ENCODE results near the gene CALR3.

The CALR3 gene

GRCh38 chr19:16529466-16530144 is 33.6 kb upstream of the CALR3 start:
- H3K9me3 Mint-ChIP-seq (ENCODE audit: low read depth), result no peaks in the 10 kb centered on the region
- no peak overlapping the region for H3K4me3 Mint-ChIP-seq
- no peaks in the 10 kb centered on the region for H3K4me1 Mint-ChIP-seq (ENCODE audit: low read depth)
- H3K36me3 Mint-ChIP-seq, result no peaks in the 10 kb centered on the region
- no peak overlapping the region for H3K27ac Mint-ChIP-seq
- no peaks in the 10 kb centered on the region for H3K27me3 Mint-ChIP-seq

DNA sequence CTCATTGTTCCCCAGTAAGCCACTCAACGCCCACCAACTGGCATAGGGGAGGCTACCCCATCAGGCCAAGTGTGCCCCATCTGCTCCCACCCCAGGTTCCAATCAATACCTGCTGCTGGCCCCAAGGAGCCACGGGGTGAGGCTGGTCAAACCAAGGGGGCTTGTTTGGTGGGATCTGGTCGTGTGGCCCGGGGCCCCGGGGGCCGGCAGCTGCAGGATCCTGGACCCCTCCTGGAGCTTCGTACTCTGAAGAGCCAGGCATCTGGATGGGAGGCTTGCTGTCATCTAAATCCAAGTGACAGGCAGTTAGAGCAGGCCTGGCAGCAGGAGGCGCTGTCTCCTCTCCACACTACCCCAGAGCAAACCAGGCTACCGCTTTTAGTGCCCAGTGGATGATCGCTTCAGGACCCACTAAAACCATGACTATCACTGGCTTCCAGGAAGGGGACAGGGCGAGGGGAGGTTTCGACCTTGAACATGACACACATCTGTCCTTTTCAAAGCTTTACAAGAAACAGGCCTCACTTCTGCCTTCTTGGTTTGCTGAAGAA is 32.1 kb upstream of the CALR3 start:
- H3K27ac Mint-ChIP-seq, result no peak overlapping the region
- H3K4me1 Mint-ChIP-seq (ENCODE audit: low read depth), result no peaks in the 10 kb centered on the region
- no peaks in the 10 kb centered on the region for H3K9me3 Mint-ChIP-seq (ENCODE audit: low read depth)
- no peaks in the 10 kb centered on the region for H3K27me3 Mint-ChIP-seq
- no peak overlapping the region for H3K4me3 Mint-ChIP-seq
- no peaks in the 10 kb centered on the region for H3K36me3 Mint-ChIP-seq

DNA sequence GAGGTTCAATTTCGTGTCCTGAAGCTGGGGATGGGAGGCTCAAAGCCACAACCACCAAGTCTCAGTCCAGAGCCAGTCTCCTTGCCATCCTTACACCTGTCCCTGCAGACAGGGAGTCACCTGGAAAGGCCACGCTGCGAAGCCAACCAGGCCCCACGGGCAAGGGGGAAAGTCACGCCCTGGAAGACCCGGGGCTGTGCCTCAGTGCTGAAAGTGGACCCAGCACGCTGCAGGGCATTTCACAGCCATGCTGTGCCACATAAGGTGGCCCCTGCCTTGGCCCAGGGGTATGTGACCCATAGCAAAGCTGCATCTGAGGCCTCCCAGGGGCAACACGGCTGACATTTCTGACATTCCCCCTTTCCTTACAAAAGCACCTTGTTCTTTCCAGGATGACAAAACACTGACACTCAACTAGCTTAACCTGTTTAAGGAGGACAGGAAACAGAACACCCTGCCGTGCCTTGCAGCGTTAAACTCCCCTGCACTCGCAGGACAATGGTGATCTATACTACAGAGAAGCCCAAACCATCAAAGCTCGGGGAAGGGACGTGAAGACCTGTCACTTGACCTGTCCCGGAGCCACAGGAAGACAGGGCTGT is 31.5 kb upstream of the CALR3 start:
- H3K27ac Mint-ChIP-seq, result no peak overlapping the region
- H3K36me3 Mint-ChIP-seq, result no peaks in the 10 kb centered on the region
- H3K4me3 Mint-ChIP-seq, result no peak overlapping the region
- no peaks in the 10 kb centered on the region for H3K27me3 Mint-ChIP-seq
- H3K4me1 Mint-ChIP-seq (ENCODE audit: low read depth), result no peaks in the 10 kb centered on the region
- no peaks in the 10 kb centered on the region for H3K9me3 Mint-ChIP-seq (ENCODE audit: low read depth)

DNA sequence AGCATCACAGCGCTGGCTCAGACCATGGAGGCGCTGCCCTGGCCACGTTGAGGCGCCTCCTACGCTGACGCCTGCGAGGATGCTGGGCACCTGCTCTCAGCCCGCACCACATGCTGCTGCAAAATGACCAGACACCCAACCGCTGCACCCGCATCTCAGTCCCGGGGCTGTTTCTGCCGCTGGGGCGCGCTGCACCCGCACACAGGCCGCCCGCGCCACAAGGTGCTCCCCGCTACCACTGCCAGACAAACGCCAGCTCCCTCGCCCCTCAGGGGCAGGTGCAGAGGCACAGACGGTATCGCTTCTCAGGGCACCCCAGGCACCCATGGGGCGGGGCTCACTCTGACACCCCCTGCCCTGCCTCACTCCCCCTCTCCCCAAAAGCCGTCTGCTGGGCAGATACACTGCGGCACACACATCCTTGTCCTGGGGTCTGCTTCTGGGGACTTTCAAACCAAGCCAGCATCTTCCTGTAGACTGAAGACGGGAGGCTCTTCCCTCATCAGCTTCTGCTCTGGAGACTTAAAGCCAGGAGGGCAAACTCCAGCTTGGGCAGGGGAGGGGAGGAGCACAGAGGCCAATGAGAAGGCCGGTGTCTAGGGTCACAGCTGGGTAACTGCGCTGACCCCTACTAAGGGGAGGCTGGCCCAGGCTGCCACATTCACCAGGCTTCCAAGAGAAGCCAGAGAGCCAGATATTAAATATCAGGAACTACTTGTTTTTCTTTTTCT is 29.9 kb upstream of the CALR3 start:
- no peaks in the 10 kb centered on the region for H3K36me3 Mint-ChIP-seq
- H3K9me3 Mint-ChIP-seq (ENCODE audit: low read depth), result no peaks in the 10 kb centered on the region
- no peaks in the 10 kb centered on the region for H3K27me3 Mint-ChIP-seq
- H3K27ac Mint-ChIP-seq, result no peak overlapping the region
- H3K4me1 Mint-ChIP-seq (ENCODE audit: low read depth), result no peaks in the 10 kb centered on the region
- H3K4me3 Mint-ChIP-seq, result no peak overlapping the region

DNA sequence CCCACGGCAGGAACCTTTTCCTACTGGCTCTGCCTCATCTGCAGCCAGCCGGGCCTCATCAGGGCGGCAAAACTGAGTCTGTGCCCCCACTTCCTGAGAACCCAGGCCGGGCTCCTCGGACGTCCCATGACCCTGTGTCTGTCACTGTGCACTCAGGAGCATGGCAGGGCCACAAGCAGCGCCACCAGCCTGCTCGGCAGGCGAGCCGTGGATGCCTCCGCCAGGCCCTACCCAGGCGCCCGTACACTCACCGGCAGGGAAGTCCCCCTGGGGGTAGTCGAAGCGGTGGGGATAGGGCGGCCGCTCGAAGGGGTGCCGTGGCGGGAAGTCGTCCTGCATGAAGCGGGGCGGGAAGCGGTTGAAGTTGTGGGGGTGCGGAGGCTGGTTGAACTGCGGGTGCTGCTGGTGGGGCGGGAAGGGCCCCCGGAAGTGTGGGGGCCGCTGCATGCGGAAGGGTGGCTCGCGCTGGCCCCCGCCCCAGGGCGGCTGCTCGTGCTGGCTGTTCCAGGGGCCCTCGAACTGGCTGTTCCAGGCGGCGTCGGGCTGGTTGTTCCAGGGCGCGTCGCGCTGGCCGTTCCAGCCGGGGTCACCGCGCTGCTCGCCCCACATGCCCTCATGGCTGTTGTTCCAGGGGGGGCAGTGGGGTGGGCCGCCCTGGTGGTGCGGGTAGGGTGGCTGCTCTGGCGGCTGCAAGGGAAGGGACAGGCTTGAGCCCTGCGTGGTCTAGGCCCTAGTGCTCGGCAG is 29.2 kb upstream of the CALR3 start:
- no peaks in the 10 kb centered on the region for H3K27me3 Mint-ChIP-seq
- H3K27ac Mint-ChIP-seq, result no peak overlapping the region
- no peaks in the 10 kb centered on the region for H3K36me3 Mint-ChIP-seq
- no peak overlapping the region for H3K4me3 Mint-ChIP-seq
- no peaks in the 10 kb centered on the region for H3K9me3 Mint-ChIP-seq (ENCODE audit: low read depth)
- H3K4me1 Mint-ChIP-seq (ENCODE audit: low read depth), result no peaks in the 10 kb centered on the region

GRCh38 chr19:16522559-16523377 is 26.8 kb upstream of the CALR3 start:
- Mint-ChIP-seq H3K4me1 (ENCODE audit: low read depth) (no peaks in the 10 kb centered on the region), H3K27me3 (no peaks in the 10 kb centered on the region), H3K9me3 (ENCODE audit: low read depth) (no peaks in the 10 kb centered on the region), H3K4me3 (no peak overlapping the region), H3K27ac (peak overlapping the region; percentile 22), H3K36me3 (no peaks in the 10 kb centered on the region)

- Mint-ChIP-seq H3K27ac (no peak overlapping the region), H3K9me3 (ENCODE audit: low read depth) (no peaks in the 10 kb centered on the region), H3K4me1 (ENCODE audit: low read depth) (no peaks in the 10 kb centered on the region), H3K4me3 (no peak overlapping the region), H3K36me3 (no peaks in the 10 kb centered on the region), H3K27me3 (no peaks in the 10 kb centered on the region)
Observed at GRCh38 chr19:16521715-16522289, 25.8 kb upstream of the CALR3 start.

DNA sequence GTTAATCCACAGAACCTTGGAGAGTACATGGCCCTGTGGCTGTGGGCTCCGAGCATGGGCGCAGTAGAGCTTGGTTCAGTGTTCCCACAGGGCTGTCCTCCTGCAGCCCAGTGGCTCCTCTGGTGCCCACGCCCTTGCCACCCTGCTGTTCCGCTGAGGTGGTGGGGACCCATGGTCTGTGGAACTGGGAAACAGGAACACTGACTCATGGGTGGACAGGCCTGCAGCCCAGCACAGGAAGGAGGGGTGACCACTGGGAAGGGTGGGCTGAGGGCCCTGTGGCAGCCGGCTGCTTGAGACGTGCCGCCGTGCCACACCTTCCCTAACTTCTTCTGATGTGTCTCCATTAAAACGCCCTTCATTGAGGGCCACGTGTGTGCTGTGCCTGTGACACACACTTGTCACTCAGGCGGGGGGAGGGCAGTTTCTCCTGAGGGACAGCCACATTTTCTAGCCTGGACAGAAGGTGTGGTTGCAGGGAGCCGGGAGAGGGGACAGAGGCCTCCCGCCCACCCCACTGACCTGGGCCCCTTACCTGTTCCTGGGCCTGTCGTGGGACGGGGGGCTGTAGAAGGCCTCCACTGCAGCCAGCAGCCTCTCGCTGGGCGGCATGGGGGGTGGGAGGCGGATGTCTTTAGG is 25.1 kb upstream of the CALR3 start:
- no peak overlapping the region for H3K4me3 Mint-ChIP-seq
- H3K27me3 Mint-ChIP-seq, result no peaks in the 10 kb centered on the region
- H3K27ac Mint-ChIP-seq, result no peak overlapping the region
- no peaks in the 10 kb centered on the region for H3K36me3 Mint-ChIP-seq
- no peaks in the 10 kb centered on the region for H3K4me1 Mint-ChIP-seq (ENCODE audit: low read depth)
- no peaks in the 10 kb centered on the region for H3K9me3 Mint-ChIP-seq (ENCODE audit: low read depth)

GRCh38 chr19:16520074-16520973 is 24.4 kb upstream of the CALR3 start:
- H3K4me3 Mint-ChIP-seq, result no peak overlapping the region
- H3K27me3 Mint-ChIP-seq, result no peaks in the 10 kb centered on the region
- no peak overlapping the region for H3K27ac Mint-ChIP-seq
- H3K36me3 Mint-ChIP-seq, result no peaks in the 10 kb centered on the region
- H3K9me3 Mint-ChIP-seq (ENCODE audit: low read depth), result no peaks in the 10 kb centered on the region
- H3K4me1 Mint-ChIP-seq (ENCODE audit: low read depth), result no peaks in the 10 kb centered on the region

GRCh38 chr19:16519230-16519687 is 23.3 kb upstream of the CALR3 start:
- Mint-ChIP-seq H3K27me3 (no peaks in the 10 kb centered on the region), H3K4me1 (ENCODE audit: low read depth) (no peaks in the 10 kb centered on the region), H3K27ac (no peak overlapping the region), H3K36me3 (no peaks in the 10 kb centered on the region), H3K9me3 (ENCODE audit: low read depth) (no peaks in the 10 kb centered on the region), H3K4me3 (no peak overlapping the region)

GRCh38 chr19:16518483-16519229 is 22.7 kb upstream of the CALR3 start:
- H3K4me1 Mint-ChIP-seq (ENCODE audit: low read depth), result no peaks in the 10 kb centered on the region
- H3K4me3 Mint-ChIP-seq, result no peak overlapping the region
- H3K9me3 Mint-ChIP-seq (ENCODE audit: low read depth), result no peaks in the 10 kb centered on the region
- no peak overlapping the region for H3K27ac Mint-ChIP-seq
- H3K36me3 Mint-ChIP-seq, result no peaks in the 10 kb centered on the region
- no peaks in the 10 kb centered on the region for H3K27me3 Mint-ChIP-seq

DNA sequence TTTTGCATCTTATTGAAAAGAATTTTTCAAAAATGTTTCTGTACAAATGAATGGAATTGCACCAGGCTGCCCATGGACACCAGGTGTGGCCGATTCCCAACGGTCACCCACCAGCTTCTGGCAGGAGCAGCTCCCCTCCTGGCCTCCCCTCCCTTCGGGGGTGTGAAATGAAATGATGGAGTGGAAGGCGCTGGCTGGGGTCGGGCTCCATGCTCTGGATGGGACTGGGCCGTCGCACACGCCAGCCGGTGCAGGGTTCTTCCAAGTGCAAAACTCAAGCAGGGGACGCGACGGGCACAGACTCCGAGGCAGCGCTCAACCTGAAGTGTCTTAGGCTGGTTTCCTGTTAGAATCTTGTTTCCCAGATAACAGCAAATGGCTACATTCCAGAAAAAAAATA is 22.1 kb upstream of the CALR3 start:
- Mint-ChIP-seq H3K9me3 (ENCODE audit: low read depth) (no peaks in the 10 kb centered on the region), H3K27ac (no peak overlapping the region), H3K36me3 (no peaks in the 10 kb centered on the region), H3K4me1 (ENCODE audit: low read depth) (no peaks in the 10 kb centered on the region), H3K27me3 (no peaks in the 10 kb centered on the region), H3K4me3 (no peak overlapping the region)
